ENCODE measurements around the gene SP3. TPM values are rescaled to one million over a fixed set of nuclear protein-coding genes. Genes with fewer than 3 reads are reported as not detected.
A peak's percentile ranks its signal among the peaks of the same experiment; 100 is the strongest.

The SP3 gene
- total and polyA plus RNA-seq, 9 of the 15 experiments (the other 6 are each of a cell fraction or from before 2014, with no cell fraction given): 12.0 to 106 (median 74.9) TPM

GRCh38 chr2:173955004-173955403 is 10.2 kb downstream of the SP3 start:
- intact Hi-C loops (cut with micrococcal nuclease) (no loop called here), in situ Hi-C loops (cut with MboI) (no loop called here)
- Histone ChIP-seq H3K9me3 (replicated peaks; ENCODE audit: control insufficient read depth, insufficient read depth, low read depth, low read length) (no peaks in the 10 kb centered on the region), H3K9ac (ENCODE audit: insufficient read depth in 1 of 2, low read depth in 2 of 2, low read length in 2 of 2) (no peak overlapping the region), H2AFZ (ENCODE audit: low read depth, low read length) (no peak overlapping the region), H3K4me3 (no peak overlapping the region), H3K79me2 (ENCODE audit: control insufficient read depth, insufficient read depth, low read length) (peaks cover 100% of the 10 kb centered on the region), H4K20me1 (replicated peaks; ENCODE audit: control insufficient read depth, insufficient read depth, low read length) (peaks cover 4% of the 10 kb centered on the region), H3K4me2 (ENCODE audit: insufficient read depth, low read length) (no peak overlapping the region), H3K4me1 (replicated peaks in 1 of 2; ENCODE audit: control insufficient read depth in 2 of 2, insufficient read depth in 2 of 2, low read length in 2 of 2) (peaks cover 1 to 4% of the 10 kb centered on the region in 2 experiments; a peak in 4 of 5 replicates), H3K27me3 (ENCODE audit: control insufficient read depth in 2 of 2, insufficient read depth in 2 of 2, low read length in 2 of 2) (no peaks in the 10 kb centered on the region), H3K27ac (ENCODE audit: extremely low read depth, low read depth, low read length) (no peak overlapping the region), H3K36me3 (ENCODE audit: control insufficient read depth, insufficient read depth, low read length) (peaks cover 68% of the 10 kb centered on the region), H3K9me1 (ENCODE audit: control insufficient read depth, insufficient read depth, low read length) (no peaks in the 10 kb centered on the region)
- 79% methylated on average over 4 of the region's 4 CpGs for WGBS (ENCODE audit: insufficient coverage, low coverage, missing lambda C conversion rate)
- no peak for FAIRE-seq
- no peak for DNase-seq (ENCODE audit: extremely low read depth in 1 of 4, low spot score in 3 of 4)
- no TSS peak for BruUV-seq (replicated peaks)
- ATAC-seq: no peak
- CTCF ChIA-PET (ENCODE audit: low intra/inter-chr PET ratio): no interaction called here
- POLR2A ChIA-PET: interaction anchor here (1.2 kb wide), 1 partner anchor 9 kb away, joined by 3 read pairs; no protein-coding TSS in a partner anchor
- TF ChIP-seq POLR2AphosphoS5 (IDR thresholded peaks at IDR 0.05; ENCODE audit: control insufficient read depth, insufficient read depth, low read depth, low read length) (0 out of 2 replicates have a peak, but pooled peaks have one; percentile 16), MAFF (IDR thresholded peaks at IDR 0.05; ENCODE audit: low read length) (no peak), CTCF (IDR thresholded peaks at IDR 0.05 in 2 of 3, conservative IDR thresholded peaks at IDR 0.05 in 1 of 3; ENCODE audit: insufficient read depth in 2 of 3, low read depth in 1 of 3, low read length in 3 of 3) (peak in 2 of 3 experiments; percentile 12 to 15; a peak in 2 of 6 replicates)

- H4K20me1 ChIP-seq (replicated peaks; ENCODE audit: control insufficient read depth, insufficient read depth, low read length): peaks cover 4% of the 10 kb centered on the region
- peaks cover 100% of the 10 kb centered on the region for H3K79me2 ChIP-seq (ENCODE audit: control insufficient read depth, insufficient read depth, low read length)
- ChIA-PET CTCF (ENCODE audit: low intra/inter-chr PET ratio) (no interaction called here), POLR2A (interaction anchor here (0.7 to 0.9 kb wide), 2 partner anchors 8 to 9 kb away, joined by 3 read pairs; no protein-coding TSS in a partner anchor)
- H3K4me1 ChIP-seq (replicated peaks in 1 of 2; ENCODE audit: control insufficient read depth in 2 of 2, insufficient read depth in 2 of 2, low read length in 2 of 2): no peaks in the 10 kb centered on the region; a peak in 2 of 5 replicates
- WGBS (ENCODE audit: insufficient coverage, low coverage, missing lambda C conversion rate): 90% methylated on average over 3 of the region's 3 CpGs
- in situ Hi-C loops (cut with MboI) (no loop called here), intact Hi-C loops (cut with micrococcal nuclease) (no loop called here)
- peaks cover 73% of the 10 kb centered on the region for H3K36me3 ChIP-seq (ENCODE audit: control insufficient read depth, insufficient read depth, low read length)
- H3K9ac ChIP-seq (ENCODE audit: insufficient read depth in 1 of 2, low read depth in 2 of 2, low read length in 2 of 2): no peak overlapping the region
- no peak overlapping the region for H3K4me3 ChIP-seq
- no peak overlapping the region for H2AFZ ChIP-seq (ENCODE audit: low read depth, low read length)
- no peak for DNase-seq (ENCODE audit: extremely low read depth in 1 of 4, low spot score in 3 of 4)
- BruUV-seq (replicated peaks): no TSS peak
- no peaks in the 10 kb centered on the region for H3K27me3 ChIP-seq (ENCODE audit: control insufficient read depth in 2 of 2, insufficient read depth in 2 of 2, low read length in 2 of 2)
- H3K9me1 ChIP-seq (ENCODE audit: control insufficient read depth, insufficient read depth, low read length): no peaks in the 10 kb centered on the region
- no peak for FAIRE-seq
- TF ChIP-seq POLR2AphosphoS2 (IDR thresholded peaks at IDR 0.05; ENCODE audit: low read length) (no peak), MEIS2 (IDR thresholded peaks at IDR 0.05; ENCODE audit: partially characterized antibody) (peak; percentile 78), PBX2 (CRISPR knock-in tag; IDR thresholded peaks at IDR 0.05; ENCODE audit: low read depth) (no peak), PBX2 (tag; conservative IDR thresholded peaks at IDR 0.05; ENCODE audit: low read depth) (peak; percentile 63), PKNOX1 (IDR thresholded peaks at IDR 0.05) (peak; percentile 73)
- H3K4me2 ChIP-seq (ENCODE audit: insufficient read depth, low read length): no peak overlapping the region
- ATAC-seq: peak; percentile 15
- no peak overlapping the region for H3K27ac ChIP-seq (ENCODE audit: extremely low read depth, low read depth, low read length)
- no peaks in the 10 kb centered on the region for H3K9me3 ChIP-seq (replicated peaks; ENCODE audit: control insufficient read depth, insufficient read depth, low read depth, low read length)
These were observed 12.1 kb downstream of the SP3 start for GRCh38 chr2:173953047-173953424.

All from K562 (cell line).